HK-2 (cell line): ENCODE measurements around the gene PKDCC.

ENCODE experiments used
- DNase-seq: peaks from one replicate; pipeline ENCODE4 v3.0.0-alpha.2; 2018; ENCODE audit not compliant: unreplicated experiment

Gene PKDCC

GRCh38 chr2:42049221-42050009 lies 1.6 kb downstream of the PKDCC start:
- DNase-seq: no peak

- no peak for DNase-seq
Observed at GRCh38 chr2:42050010-42050702, 2.3 kb downstream of the PKDCC start.

GRCh38 chr2:42050703-42051542 lies 3.1 kb downstream of the PKDCC start:
- no peak for DNase-seq

GRCh38 chr2:42051543-42052235 lies 3.9 kb downstream of the PKDCC start:
- no peak for DNase-seq

GRCh38 chr2:42052702-42053481 lies 5.1 kb downstream of the PKDCC start:
- DNase-seq: no peak

GRCh38 chr2:42053482-42053790 lies 5.6 kb downstream of the PKDCC start:
- DNase-seq: no peak

- DNase-seq: no peak
Observed at GRCh38 chr2:42053791-42054701, 6.2 kb downstream of the PKDCC start.

GRCh38 chr2:42054714-42055430 lies 7.1 kb downstream of the PKDCC start:
- no peak for DNase-seq

- DNase-seq: no peak
Observed at GRCh38 chr2:42055573-42056514, 8.0 kb downstream of the PKDCC start.

- DNase-seq: no peak
Observed at GRCh38 chr2:42057159-42057901, 9.5 kb downstream of the PKDCC start.

GRCh38 chr2:42057902-42058450 lies 10.2 kb downstream of the PKDCC start:
- no peak for DNase-seq

GRCh38 chr2:42059261-42059898 lies 11.6 kb downstream of the PKDCC start:
- no peak for DNase-seq

- no peak for DNase-seq
Observed at GRCh38 chr2:42060028-42060427, 12.2 kb downstream of the PKDCC start.

GRCh38 chr2:42060718-42061619 lies 13.1 kb downstream of the PKDCC start:
- no peak for DNase-seq

GRCh38 chr2:42061839-42062238 lies 14.0 kb downstream of the PKDCC start:
- DNase-seq: no peak
